Gastrocnemius medialis (tissue), 4 donors: ENCODE results near the gene EPHB2.

ENCODE experiments used
- POLR2A ChIP-seq, 2 donors: fragments of 450-650 bp; IDR thresholded peaks; one replicate each; pipeline ENCODE4 v1.6.1; 2017; ENCODE audit warnings: antibody characterized with exemption in 2 of 2, mild to moderate bottlenecking in 2 of 2, moderate library complexity in 2 of 2
- TF ChIP-seq, protein P1 (sequence below), 5 experiments: fragments of 450-650 bp in 3 of 5; fragments of 200-600 bp in 2 of 5; sonication (generic) in 2 of 5; IDR thresholded peaks in 4 of 5; conservative IDR thresholded peaks in 1 of 5; 1 replicate in 4 of 5; 2 replicates in 1 of 5; pipeline ENCODE4 v1.5.1; 2016 to 2019; ENCODE audit warnings: antibody characterized with exemption in 5 of 5, mild to moderate bottlenecking in 3 of 5, moderate library complexity in 3 of 5

DNA sequence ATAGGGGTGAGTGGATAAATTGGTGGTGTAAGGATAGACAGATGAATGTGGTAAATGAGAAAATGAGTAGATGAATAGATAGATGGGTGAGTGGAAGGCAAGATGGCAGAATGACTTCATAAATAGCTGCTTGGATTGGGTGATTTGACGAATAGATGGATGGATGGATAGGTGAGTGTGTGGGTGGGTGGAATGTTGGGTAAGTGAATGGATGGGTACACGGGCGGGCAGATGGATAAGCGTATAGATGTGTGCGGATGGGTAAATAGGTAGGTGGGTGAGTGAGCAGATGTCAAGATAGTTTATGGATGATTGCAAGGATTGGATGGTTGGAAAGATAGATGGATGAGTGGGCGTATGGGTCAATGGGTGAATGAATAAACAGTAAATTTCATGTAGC lies 59.3 kb downstream of the EPHB2 start:
- TF ChIP-seq, protein P1, sequence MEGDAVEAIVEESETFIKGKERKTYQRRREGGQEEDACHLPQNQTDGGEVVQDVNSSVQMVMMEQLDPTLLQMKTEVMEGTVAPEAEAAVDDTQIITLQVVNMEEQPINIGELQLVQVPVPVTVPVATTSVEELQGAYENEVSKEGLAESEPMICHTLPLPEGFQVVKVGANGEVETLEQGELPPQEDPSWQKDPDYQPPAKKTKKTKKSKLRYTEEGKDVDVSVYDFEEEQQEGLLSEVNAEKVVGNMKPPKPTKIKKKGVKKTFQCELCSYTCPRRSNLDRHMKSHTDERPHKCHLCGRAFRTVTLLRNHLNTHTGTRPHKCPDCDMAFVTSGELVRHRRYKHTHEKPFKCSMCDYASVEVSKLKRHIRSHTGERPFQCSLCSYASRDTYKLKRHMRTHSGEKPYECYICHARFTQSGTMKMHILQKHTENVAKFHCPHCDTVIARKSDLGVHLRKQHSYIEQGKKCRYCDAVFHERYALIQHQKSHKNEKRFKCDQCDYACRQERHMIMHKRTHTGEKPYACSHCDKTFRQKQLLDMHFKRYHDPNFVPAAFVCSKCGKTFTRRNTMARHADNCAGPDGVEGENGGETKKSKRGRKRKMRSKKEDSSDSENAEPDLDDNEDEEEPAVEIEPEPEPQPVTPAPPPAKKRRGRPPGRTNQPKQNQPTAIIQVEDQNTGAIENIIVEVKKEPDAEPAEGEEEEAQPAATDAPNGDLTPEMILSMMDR (IDR thresholded peaks at IDR 0.05 in 4 of 5, conservative IDR thresholded peaks at IDR 0.05 in 1 of 5), result no peak
- no peak for TF ChIP-seq POLR2A (IDR thresholded peaks at IDR 0.05)
